Activated CD8-positive, alpha-beta memory T cell treated with anti-CD3 and anti-CD28 coated beads for 36 hours (primary cell): ENCODE results near the gene RAD51B. TPM values are rescaled to one million over a fixed set of nuclear protein-coding genes. Genes with fewer than 3 reads are reported as not detected.
"Not testable (repeated sequence)": the region's sequence is repeated elsewhere in the genome, so short reads cannot be mapped to it uniquely, and the experiment has no call there.

Source experiments
- CTCF ChIA-PET: fragments of 350-600 bp; sonication (Branson Sonifier 250); formaldehyde crosslinking; loops from one replicate; lab custom pipeline; 2021; ENCODE audit warnings: antibody characterized with exemption; lab: Charles Lee
- POLR2A ChIA-PET: fragments of 350-600 bp; sonication (Branson Sonifier 250); formaldehyde crosslinking; loops from one replicate; lab custom pipeline; 2021; ENCODE audit warnings: antibody characterized with exemption; lab: Charles Lee
- total RNA-seq, 2 experiments: library from RNA; stranded (reverse); gene quantifications; one replicate each; pipeline ENCODE4 v1.2.3, GENCODE V29; 2021

RAD51B gene
- total RNA-seq, 2 experiments from 2014 or later, result 25.0 to 26.0 TPM

- CTCF ChIA-PET, result no interaction called here
- POLR2A ChIA-PET, result no interaction called here
These were observed 263.2 kb downstream of the RAD51B start for GRCh38 chr14:68082698-68083291.

- ChIA-PET POLR2A (no interaction called here), CTCF (no interaction called here)
These were observed 264.7 kb downstream of the RAD51B start for GRCh38 chr14:68084256-68084655.

GRCh38 chr14:68085742-68086141 lies 266.2 kb downstream of the RAD51B start:
- CTCF ChIA-PET, result no interaction called here

GRCh38 chr14:68088451-68088854 lies 268.9 kb downstream of the RAD51B start:
- ChIA-PET CTCF (no interaction called here), POLR2A (interaction anchor here (0.6 to 1.2 kb wide), 2 partner anchors 13 to 37 kb away, joined by 5 to 7 read pairs; no protein-coding TSS in a partner anchor)

More at GRCh38 chr14:68085742-68086141, 266.2 kb downstream of the RAD51B start:
- POLR2A ChIA-PET, result no interaction called here

- POLR2A ChIA-PET, result interaction anchor here (0.6 to 1.2 kb wide), 2 partner anchors 14 to 36 kb away, joined by 5 to 7 read pairs; no protein-coding TSS in a partner anchor
- CTCF ChIA-PET, result no interaction called here
These were observed 269.7 kb downstream of the RAD51B start for GRCh38 chr14:68089146-68089731.

- POLR2A ChIA-PET, result no interaction called here
- CTCF ChIA-PET, result no interaction called here
These were observed 274.6 kb downstream of the RAD51B start for GRCh38 chr14:68094158-68094557.

- POLR2A ChIA-PET, result no interaction called here
- CTCF ChIA-PET, result no interaction called here
These were observed 275.2 kb downstream of the RAD51B start for GRCh38 chr14:68094752-68095151.

- ChIA-PET POLR2A (no interaction called here), CTCF (no interaction called here)
These were observed 278.1 kb downstream of the RAD51B start for GRCh38 chr14:68097727-68098126.

GRCh38 chr14:68098834-68099233 lies 279.3 kb downstream of the RAD51B start:
- ChIA-PET POLR2A (no interaction called here), CTCF (no interaction called here)

- ChIA-PET CTCF (no interaction called here), POLR2A (no interaction called here)
These were observed 280.0 kb downstream of the RAD51B start for GRCh38 chr14:68099495-68100045.

GRCh38 chr14:68101715-68102301 lies 282.2 kb downstream of the RAD51B start:
- POLR2A ChIA-PET, CTCF ChIA-PET: not testable (repeated sequence)

GRCh38 chr14:68103853-68104252 lies 284.3 kb downstream of the RAD51B start:
- POLR2A ChIA-PET, result no interaction called here
- CTCF ChIA-PET, result no interaction called here

- ChIA-PET POLR2A (no interaction called here), CTCF (no interaction called here)
These were observed 284.9 kb downstream of the RAD51B start for GRCh38 chr14:68104518-68104917.

- CTCF ChIA-PET, result no interaction called here
- POLR2A ChIA-PET, result no interaction called here
These were observed 286.2 kb downstream of the RAD51B start for GRCh38 chr14:68105816-68106215.

- POLR2A ChIA-PET, result no interaction called here
- CTCF ChIA-PET, result no interaction called here
These were observed 286.9 kb downstream of the RAD51B start for GRCh38 chr14:68106456-68106855.

- ChIA-PET CTCF (no interaction called here), POLR2A (no interaction called here)
These were observed 287.3 kb downstream of the RAD51B start for GRCh38 chr14:68106905-68107304.

- ChIA-PET CTCF (no interaction called here), POLR2A (no interaction called here)
These were observed 289.7 kb downstream of the RAD51B start for GRCh38 chr14:68109132-68109900.

- POLR2A ChIA-PET, result no interaction called here
These were observed 291.7 kb downstream of the RAD51B start for GRCh38 chr14:68111097-68111852.

GRCh38 chr14:68111853-68112270 lies 292.3 kb downstream of the RAD51B start:
- CTCF ChIA-PET, result no interaction called here
- POLR2A ChIA-PET, result no interaction called here

More at GRCh38 chr14:68111097-68111852, 291.7 kb downstream of the RAD51B start:
- CTCF ChIA-PET, result no interaction called here
